ENCODE results near the gene MAEA.

DNA sequence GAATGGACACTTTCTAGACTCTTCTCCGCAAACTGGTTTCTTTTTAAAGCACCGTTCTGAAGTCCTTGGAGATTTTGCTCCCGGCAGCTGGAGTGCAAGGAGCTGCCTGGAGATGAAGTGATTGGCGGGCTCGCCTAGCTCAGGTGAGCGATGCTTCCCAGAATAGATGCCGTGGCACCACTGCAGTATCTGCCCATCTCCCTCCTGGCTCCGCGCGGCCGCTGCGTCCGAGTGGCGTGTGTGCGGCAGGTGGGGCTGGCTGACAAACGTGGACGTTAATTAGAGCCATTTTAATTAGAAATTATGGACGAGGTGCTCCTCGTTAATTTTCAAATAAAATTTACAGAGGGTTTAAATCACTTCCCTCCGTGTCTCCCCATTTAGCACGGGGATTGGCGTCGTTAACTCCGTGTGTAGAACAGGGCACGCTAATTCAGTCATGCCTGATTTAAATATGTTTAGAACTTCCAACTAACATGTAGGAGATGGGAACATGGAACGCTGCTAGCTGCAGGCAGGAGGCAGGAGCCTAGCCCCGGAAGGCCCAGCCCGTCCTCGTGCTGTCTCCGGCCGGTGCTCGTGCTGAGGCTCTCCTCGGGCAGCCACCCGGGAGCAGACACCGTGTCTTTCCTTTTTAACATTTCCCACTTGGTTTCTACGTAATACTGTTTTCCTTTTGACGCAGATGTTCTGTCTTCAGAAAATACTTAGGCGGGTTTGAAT is 68.9 kb downstream of the MAEA start:
- TF ChIP-seq, protein P1, sequence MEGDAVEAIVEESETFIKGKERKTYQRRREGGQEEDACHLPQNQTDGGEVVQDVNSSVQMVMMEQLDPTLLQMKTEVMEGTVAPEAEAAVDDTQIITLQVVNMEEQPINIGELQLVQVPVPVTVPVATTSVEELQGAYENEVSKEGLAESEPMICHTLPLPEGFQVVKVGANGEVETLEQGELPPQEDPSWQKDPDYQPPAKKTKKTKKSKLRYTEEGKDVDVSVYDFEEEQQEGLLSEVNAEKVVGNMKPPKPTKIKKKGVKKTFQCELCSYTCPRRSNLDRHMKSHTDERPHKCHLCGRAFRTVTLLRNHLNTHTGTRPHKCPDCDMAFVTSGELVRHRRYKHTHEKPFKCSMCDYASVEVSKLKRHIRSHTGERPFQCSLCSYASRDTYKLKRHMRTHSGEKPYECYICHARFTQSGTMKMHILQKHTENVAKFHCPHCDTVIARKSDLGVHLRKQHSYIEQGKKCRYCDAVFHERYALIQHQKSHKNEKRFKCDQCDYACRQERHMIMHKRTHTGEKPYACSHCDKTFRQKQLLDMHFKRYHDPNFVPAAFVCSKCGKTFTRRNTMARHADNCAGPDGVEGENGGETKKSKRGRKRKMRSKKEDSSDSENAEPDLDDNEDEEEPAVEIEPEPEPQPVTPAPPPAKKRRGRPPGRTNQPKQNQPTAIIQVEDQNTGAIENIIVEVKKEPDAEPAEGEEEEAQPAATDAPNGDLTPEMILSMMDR (IDR thresholded peaks at IDR 0.05) = no peak
- TF ChIP-seq EZH2phosphoT487 (IDR thresholded peaks at IDR 0.05) = no peak
